Measurements from ENCODE around the gene CZIB. TPM values are rescaled to one million over a fixed set of nuclear protein-coding genes. Genes with fewer than 3 reads are reported as not detected.

The CZIB gene
- total RNA-seq, 1 experiment from 2014 or later, result 57.2 TPM

DNA sequence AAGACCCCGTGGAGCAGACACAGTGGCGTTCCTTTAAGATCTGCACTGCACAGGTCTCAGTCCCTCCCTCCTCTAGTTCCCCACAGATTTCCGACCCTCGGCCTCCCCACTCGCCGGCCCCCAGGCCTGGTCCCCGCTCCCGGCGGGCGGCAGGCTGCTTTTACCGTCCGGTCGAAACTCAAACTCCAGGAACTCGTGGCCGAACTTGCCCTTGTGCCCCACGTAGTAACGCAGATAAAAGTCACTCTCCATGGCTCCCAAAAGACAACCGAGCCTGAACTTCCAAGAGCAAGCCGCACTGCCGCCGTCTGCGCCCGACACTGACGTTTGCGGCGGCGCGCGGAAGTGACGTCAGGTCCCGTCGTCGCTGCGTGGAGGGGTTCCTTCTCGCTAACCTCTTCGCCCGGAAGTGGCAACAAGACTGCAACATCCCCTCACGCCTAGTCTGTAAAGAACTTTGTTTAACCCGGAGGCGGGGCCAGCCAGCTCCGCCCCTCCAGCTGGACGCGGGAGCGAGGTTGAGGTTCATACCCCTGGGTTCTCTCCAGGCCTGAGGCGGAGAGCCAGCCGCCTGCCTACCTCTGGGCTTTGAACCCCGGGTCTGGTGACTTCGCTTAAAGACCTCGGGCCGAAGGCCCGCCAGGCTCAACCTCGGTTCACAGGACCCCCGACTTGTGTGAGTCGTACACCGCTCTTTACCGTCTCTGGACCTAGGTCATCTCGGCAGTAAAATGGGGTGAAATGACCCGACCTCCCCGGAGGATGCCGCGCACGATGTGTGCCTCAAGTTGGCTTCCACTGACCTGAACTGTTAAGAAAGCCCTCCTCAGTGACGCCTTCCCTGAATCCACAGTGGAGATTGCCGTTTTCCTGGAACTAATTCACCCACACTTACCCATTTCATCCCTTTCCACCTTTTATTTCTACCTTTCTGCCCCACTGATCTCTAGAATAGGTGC lies 18.0 kb upstream of the CZIB start, which contains the start of gene MAGOH:
Gene MAGOH, minus strand, starts transcription at position 322 of the 959 bp plus-strand sequence. Its CDS starts 70 bp downstream, at position 252.
- in situ Hi-C loops (cut with HindIII; ENCODE audit: low pct_unique_long_range_greater_than_20kb, low sequenced_read_pairs) (no loop called here), intact Hi-C loops (cut with micrococcal nuclease; ENCODE audit: unreplicated experiment) (no loop called here)
- ATAC-seq, result peak; percentile 99
- ChIA-PET CTCF (no interaction called here), POLR2A (interaction anchor here (0.7 kb wide), 1 partner anchor 258 kb away, joined by 13 read pairs; no protein-coding TSS in a partner anchor)
- TF ChIP-seq SIN3A (IDR thresholded peaks at IDR 0.05; ENCODE audit: borderline replicate concordance, insufficient read depth, low read depth, low read length), result peak; percentile 77; the same call in 1 of the 2 replicates
- TF ChIP-seq, protein P1, sequence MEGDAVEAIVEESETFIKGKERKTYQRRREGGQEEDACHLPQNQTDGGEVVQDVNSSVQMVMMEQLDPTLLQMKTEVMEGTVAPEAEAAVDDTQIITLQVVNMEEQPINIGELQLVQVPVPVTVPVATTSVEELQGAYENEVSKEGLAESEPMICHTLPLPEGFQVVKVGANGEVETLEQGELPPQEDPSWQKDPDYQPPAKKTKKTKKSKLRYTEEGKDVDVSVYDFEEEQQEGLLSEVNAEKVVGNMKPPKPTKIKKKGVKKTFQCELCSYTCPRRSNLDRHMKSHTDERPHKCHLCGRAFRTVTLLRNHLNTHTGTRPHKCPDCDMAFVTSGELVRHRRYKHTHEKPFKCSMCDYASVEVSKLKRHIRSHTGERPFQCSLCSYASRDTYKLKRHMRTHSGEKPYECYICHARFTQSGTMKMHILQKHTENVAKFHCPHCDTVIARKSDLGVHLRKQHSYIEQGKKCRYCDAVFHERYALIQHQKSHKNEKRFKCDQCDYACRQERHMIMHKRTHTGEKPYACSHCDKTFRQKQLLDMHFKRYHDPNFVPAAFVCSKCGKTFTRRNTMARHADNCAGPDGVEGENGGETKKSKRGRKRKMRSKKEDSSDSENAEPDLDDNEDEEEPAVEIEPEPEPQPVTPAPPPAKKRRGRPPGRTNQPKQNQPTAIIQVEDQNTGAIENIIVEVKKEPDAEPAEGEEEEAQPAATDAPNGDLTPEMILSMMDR (IDR thresholded peaks at IDR 0.05), result no peak
- peak; percentile 96 for TF ChIP-seq TCF7L2 (IDR thresholded peaks at IDR 0.05; ENCODE audit: low read depth, low read length)
- TF ChIP-seq, protein P2, sequence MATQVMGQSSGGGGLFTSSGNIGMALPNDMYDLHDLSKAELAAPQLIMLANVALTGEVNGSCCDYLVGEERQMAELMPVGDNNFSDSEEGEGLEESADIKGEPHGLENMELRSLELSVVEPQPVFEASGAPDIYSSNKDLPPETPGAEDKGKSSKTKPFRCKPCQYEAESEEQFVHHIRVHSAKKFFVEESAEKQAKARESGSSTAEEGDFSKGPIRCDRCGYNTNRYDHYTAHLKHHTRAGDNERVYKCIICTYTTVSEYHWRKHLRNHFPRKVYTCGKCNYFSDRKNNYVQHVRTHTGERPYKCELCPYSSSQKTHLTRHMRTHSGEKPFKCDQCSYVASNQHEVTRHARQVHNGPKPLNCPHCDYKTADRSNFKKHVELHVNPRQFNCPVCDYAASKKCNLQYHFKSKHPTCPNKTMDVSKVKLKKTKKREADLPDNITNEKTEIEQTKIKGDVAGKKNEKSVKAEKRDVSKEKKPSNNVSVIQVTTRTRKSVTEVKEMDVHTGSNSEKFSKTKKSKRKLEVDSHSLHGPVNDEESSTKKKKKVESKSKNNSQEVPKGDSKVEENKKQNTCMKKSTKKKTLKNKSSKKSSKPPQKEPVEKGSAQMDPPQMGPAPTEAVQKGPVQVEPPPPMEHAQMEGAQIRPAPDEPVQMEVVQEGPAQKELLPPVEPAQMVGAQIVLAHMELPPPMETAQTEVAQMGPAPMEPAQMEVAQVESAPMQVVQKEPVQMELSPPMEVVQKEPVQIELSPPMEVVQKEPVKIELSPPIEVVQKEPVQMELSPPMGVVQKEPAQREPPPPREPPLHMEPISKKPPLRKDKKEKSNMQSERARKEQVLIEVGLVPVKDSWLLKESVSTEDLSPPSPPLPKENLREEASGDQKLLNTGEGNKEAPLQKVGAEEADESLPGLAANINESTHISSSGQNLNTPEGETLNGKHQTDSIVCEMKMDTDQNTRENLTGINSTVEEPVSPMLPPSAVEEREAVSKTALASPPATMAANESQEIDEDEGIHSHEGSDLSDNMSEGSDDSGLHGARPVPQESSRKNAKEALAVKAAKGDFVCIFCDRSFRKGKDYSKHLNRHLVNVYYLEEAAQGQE (IDR thresholded peaks at IDR 0.05; ENCODE audit: insufficient read depth in 1 of 2, low read depth in 2 of 2, low read length in 1 of 2), result peak in 1 of 2 experiments; percentile 66; a peak in 1 of 4 replicates
- TF ChIP-seq POLR2AphosphoS5 (IDR thresholded peaks at IDR 0.05; ENCODE audit: low read depth, low read length), result peak; percentile 90
- peak within 1 kb of the TSS; percentile 82 to 83 for H3K4me3 ChIP-seq (ENCODE audit: low read depth in 2 of 2, low read length in 2 of 2)
- BruUV-seq (replicated peaks), result TSS peak; percentile 98
- H3K27ac ChIP-seq (ENCODE audit: low read length), result peak within 1 kb of the TSS; percentile 95
- peaks cover 16% of the 10 kb centered on the region for H3K4me1 ChIP-seq (ENCODE audit: control insufficient read depth, insufficient read depth, low read length)
- no peaks in the 10 kb centered on the region for H3K27me3 ChIP-seq (ENCODE audit: control insufficient read depth, insufficient read depth, low read length)
- peak; percentile 82 for DNase-seq (ENCODE audit: low read depth, low spot score)
- H3K9me3 ChIP-seq (ENCODE audit: control insufficient read depth, insufficient read depth, low read depth, low read length), result no peaks in the 10 kb centered on the region
- peaks cover 8% of the 10 kb centered on the region; the same call in 1 of the 2 replicates for H3K36me3 ChIP-seq (ENCODE audit: control insufficient read depth, insufficient read depth, low read length)

DNA sequence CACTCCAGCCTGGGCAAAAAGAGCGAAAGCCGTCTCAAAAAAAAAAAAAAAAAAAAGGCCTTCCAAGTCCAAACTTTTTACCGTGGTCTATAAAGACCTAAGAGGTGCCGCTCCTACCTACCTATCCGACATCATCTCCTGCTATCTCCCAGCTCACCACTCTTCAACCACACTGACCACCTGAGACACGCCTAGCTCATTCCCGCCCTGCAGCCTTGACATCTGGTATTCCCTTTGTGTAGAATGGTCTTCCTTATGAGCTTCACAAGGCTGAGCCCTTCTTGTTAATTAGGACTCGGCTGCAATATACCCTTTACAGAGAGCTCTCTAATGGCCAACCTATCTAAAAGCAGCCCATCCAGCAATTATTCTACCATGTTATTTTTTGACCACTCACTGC lies 17.2 kb upstream of the CZIB start:
- in situ Hi-C loops (cut with HindIII; ENCODE audit: low pct_unique_long_range_greater_than_20kb, low sequenced_read_pairs), result no loop called here

More for the DNA sequence above, 17.2 kb upstream of the CZIB start:
- ATAC-seq (no peak), DNase-seq (ENCODE audit: low read depth, low spot score) (no peak)
- ChIA-PET POLR2A (interaction anchor here (0.7 kb wide), 1 partner anchor 257 kb away, joined by 13 read pairs; no protein-coding TSS in a partner anchor), CTCF (no interaction called here)
- TF ChIP-seq, protein P2 (IDR thresholded peaks at IDR 0.05; ENCODE audit: insufficient read depth in 1 of 2, low read depth in 2 of 2, low read length in 1 of 2), result no peak
- TF ChIP-seq, protein P1 (IDR thresholded peaks at IDR 0.05), result no peak
- TF ChIP-seq SIN3A (IDR thresholded peaks at IDR 0.05; ENCODE audit: borderline replicate concordance, insufficient read depth, low read depth, low read length), result no peak
- H3K27ac ChIP-seq (ENCODE audit: low read length), result peak overlapping the region; percentile 95
- BruUV-seq (replicated peaks), result no TSS peak
- H3K4me1 ChIP-seq (ENCODE audit: control insufficient read depth, insufficient read depth, low read length), result peaks cover 16% of the 10 kb centered on the region
- no peaks in the 10 kb centered on the region for H3K27me3 ChIP-seq (ENCODE audit: control insufficient read depth, insufficient read depth, low read length)
- no peaks in the 10 kb centered on the region for H3K9me3 ChIP-seq (ENCODE audit: control insufficient read depth, insufficient read depth, low read depth, low read length)
- intact Hi-C loops (cut with micrococcal nuclease; ENCODE audit: unreplicated experiment), result no loop called here
- H3K36me3 ChIP-seq (ENCODE audit: control insufficient read depth, insufficient read depth, low read length), result peaks cover 13% of the 10 kb centered on the region
- peak overlapping the region; percentile 82 to 83 for H3K4me3 ChIP-seq (ENCODE audit: low read depth in 2 of 2, low read length in 2 of 2)
